GM19025 (cell line): ENCODE data around the gene ADGRE2.

Experiments used
- ATAC-seq: cut with Tn5 transposase; IDR thresholded peaks from one replicate; pipeline ENCODE4 v1.9.1; 2021; ENCODE audit warnings: mild to moderate bottlenecking, low read depth, moderate library complexity; ENCODE audit not compliant: unreplicated experiment

Gene ADGRE2

GRCh38 chr19:14748601-14749000 is 29.8 kb downstream of the ADGRE2 start:
- no peak for ATAC-seq

- ATAC-seq: no peak
These were observed 31.5 kb downstream of the ADGRE2 start for GRCh38 chr19:14746886-14747285.

GRCh38 chr19:14735915-14736314 is 42.4 kb downstream of the ADGRE2 start:
- ATAC-seq: no peak

- no peak for ATAC-seq
These were observed 44.8 kb downstream of the ADGRE2 start for GRCh38 chr19:14733574-14733973.

- ATAC-seq: no peak
These were observed 45.9 kb downstream of the ADGRE2 start for GRCh38 chr19:14732510-14732909.

- ATAC-seq: no peak
These were observed 47.2 kb downstream of the ADGRE2 start for GRCh38 chr19:14731200-14731599.

- ATAC-seq: no peak
These were observed 49.8 kb downstream of the ADGRE2 start for GRCh38 chr19:14728595-14728994.

- ATAC-seq: no peak
These were observed 56.2 kb downstream of the ADGRE2 start for GRCh38 chr19:14722127-14722526.

- no peak for ATAC-seq
These were observed 59.2 kb downstream of the ADGRE2 start for GRCh38 chr19:14719162-14719561.

- no peak for ATAC-seq
These were observed 59.7 kb downstream of the ADGRE2 start for GRCh38 chr19:14718522-14719116.

GRCh38 chr19:14715841-14716240 is 62.5 kb downstream of the ADGRE2 start:
- no peak for ATAC-seq

GRCh38 chr19:14704450-14704849 is 73.9 kb downstream of the ADGRE2 start:
- no peak for ATAC-seq

GRCh38 chr19:14703833-14704232 is 74.5 kb downstream of the ADGRE2 start:
- no peak for ATAC-seq

- ATAC-seq: no peak
These were observed 77.5 kb downstream of the ADGRE2 start for GRCh38 chr19:14700711-14701375.

GRCh38 chr19:14699641-14700040 is 78.7 kb downstream of the ADGRE2 start:
- no peak for ATAC-seq

GRCh38 chr19:14695471-14695870 is 82.9 kb downstream of the ADGRE2 start:
- ATAC-seq: no peak

GRCh38 chr19:14694641-14695266 is 83.6 kb downstream of the ADGRE2 start:
- ATAC-seq: no peak

GRCh38 chr19:14689598-14690503 is 88.5 kb downstream of the ADGRE2 start, which contains the start of gene ZNF333:
Gene ZNF333 (plus strand): TSS chr19:14690048. CDS start chr19:14693492, 3,444 bp downstream.
- peak; percentile 93 for ATAC-seq

- no peak for ATAC-seq
These were observed 91.9 kb downstream of the ADGRE2 start for GRCh38 chr19:14686411-14686810.

- no peak for ATAC-seq
These were observed 94.9 kb downstream of the ADGRE2 start for GRCh38 chr19:14683439-14683838.
